NCI-H128 (cell line): ENCODE data around the gene UST.
"Not testable (repeated sequence)": the region's sequence is repeated elsewhere in the genome, so short reads cannot be mapped to it uniquely, and the experiment has no call there.

Experiments used
- DNase-seq: peaks from one replicate; lab custom pipeline; 2025; ENCODE audit not compliant: unreplicated experiment; lab: John Stamatoyannopoulos, UW

UST gene

DNA sequence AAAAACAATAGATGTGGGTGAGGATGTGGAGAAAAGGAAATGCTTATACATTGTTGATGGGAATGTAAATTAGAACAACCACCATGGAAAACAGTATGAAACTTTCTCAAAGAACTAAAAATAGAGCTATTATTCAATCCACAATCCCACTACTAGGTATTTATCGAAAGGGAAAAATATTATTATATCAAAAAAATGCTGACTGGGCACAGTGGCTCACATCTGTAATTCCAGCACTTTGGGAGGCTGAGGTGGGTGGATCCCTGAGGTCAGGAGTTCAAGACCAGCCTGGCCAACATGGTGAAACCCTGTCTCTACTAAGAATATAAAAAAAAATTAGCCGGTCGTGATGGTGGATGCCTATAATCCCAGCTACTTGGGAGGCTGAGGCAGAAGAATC lies 357.1 kb downstream of the UST start:
- DNase-seq, result not testable (repeated sequence)

GRCh38 chr6:149107520-149107919 lies 360.7 kb downstream of the UST start:
- DNase-seq, result no peak

- no peak for DNase-seq
Observed at GRCh38 chr6:149108038-149108748, 361.4 kb downstream of the UST start.

DNA sequence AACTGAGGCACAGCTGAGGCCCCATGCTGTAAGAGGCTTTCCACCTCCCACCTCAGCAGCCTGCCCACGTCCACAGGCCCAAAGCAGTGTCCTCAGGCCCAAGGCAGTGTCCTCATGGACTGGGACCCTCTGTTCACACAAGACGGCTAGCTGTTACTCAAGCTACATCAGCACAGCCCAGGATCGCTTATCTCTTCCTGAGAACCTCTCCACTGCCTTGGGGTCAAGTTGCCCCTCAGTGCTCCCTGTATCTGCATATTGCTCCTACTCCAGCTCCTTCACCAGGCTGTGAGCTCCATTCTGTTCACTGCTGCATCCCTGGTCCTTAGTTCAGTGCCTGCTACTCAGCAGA lies 361.9 kb downstream of the UST start:
- no peak for DNase-seq

DNA sequence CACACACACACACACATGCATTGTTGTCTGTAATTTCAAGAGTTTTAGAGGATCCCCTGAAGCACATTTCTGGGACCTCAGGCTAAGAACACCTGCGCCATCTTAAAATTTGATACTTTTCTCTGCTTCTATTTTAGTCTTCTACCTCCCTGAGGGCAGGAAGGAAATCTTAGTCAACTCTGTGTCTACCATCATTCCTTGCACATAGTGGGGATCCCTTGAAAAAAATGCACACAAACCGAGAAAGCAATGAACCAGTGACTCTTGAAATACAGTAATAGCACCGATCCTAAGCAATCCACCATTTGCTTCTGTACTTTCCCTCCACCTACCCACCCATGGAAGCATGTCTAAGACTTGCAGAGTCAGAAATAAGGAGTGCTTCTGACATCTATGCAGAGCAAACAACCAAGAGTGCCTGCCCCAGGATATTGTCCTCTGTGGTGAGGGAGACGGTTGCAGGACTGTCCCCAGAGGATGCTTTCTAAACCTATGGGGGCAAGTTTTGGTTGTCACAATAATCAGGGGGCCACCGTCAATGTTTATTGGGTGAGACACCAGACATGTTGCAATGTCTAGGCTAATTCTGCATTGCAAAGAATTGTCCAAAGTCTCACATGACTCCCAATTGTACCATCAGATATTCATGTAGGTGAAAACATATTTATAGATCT lies 362.7 kb downstream of the UST start:
- no peak for DNase-seq

- DNase-seq, result no peak
Observed at GRCh38 chr6:149111556-149112115, 364.8 kb downstream of the UST start.

DNA sequence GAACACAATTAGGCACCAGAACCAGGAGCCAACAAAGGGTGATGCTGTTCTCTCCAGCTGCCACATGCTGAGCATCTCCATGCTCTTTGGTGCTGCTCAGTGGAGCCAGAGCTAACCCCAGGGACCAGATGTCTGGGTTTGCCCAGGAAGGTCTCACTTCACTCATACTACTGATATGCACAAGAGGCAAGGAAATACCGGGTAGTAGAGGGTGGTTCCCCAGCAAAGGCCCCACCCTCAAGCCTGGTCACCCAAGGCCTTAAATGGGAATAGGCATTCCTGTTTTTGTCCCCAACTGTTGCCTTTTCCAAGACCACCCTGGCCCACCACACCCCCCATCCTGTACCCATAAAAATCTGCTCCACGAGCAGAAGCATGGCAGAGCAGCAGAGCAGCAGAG lies 366.1 kb downstream of the UST start:
- DNase-seq, result no peak

DNA sequence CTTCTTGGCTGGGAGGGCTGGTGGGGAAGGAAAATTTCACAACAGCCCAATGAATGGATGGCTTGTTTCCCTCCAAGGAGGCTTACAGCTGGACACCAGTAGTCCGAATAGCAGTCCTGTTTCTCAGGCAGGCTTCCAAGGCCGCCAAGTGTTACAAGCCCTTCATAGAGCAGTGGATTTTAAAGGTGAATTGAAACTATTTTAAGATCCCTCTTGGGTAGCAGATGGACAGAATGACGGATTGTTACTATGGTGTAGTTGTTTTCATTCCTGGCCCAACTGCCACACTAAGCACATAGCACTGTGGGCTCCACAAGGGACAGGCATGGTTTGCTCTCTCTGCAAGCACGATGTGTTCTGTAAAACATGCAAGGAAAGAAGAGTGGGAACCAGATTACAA lies 367.3 kb downstream of the UST start:
- no peak for DNase-seq

DNA sequence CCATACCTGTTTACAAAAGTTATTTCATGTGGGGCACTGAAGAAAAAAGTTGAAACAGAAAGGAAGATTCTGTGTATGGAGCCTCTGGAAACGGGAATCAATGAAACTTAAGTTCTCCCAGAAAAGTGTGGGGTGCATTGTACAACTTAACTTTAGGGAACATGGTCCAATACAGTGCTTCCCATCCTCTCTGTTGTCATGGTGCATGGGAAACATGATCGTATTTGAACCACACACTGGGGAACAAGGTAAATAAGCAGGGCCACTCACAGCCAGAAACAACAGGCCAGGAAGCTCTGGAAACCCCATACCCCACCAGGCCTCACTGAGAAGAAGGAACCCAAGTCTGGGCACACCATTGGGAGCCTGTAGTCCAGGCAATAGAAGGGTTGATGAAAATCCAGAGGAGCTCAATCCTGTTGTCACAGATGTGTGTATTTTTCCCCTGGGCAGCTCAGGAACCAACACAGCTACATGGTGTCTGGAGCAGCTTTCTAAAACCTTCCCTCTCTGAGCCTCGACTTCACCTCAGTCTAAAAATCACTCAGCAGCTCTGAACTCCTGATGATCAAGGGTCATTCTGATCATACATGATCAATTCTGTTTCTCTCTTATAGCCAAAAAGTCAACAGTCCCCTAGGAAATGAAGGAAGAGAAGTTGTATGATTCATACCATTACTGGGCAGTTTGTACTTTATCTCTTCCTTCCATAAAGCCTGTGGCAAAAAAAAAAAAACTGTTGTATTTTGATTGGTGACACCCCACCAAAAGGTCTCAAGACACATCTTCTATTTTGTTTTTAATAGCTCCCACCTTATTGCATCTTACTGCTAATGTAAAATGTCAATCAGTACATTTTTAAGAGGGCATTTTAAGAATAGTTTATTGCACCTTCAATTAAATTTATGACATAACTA lies 372.2 kb downstream of the UST start:
- DNase-seq, result no peak

DNA sequence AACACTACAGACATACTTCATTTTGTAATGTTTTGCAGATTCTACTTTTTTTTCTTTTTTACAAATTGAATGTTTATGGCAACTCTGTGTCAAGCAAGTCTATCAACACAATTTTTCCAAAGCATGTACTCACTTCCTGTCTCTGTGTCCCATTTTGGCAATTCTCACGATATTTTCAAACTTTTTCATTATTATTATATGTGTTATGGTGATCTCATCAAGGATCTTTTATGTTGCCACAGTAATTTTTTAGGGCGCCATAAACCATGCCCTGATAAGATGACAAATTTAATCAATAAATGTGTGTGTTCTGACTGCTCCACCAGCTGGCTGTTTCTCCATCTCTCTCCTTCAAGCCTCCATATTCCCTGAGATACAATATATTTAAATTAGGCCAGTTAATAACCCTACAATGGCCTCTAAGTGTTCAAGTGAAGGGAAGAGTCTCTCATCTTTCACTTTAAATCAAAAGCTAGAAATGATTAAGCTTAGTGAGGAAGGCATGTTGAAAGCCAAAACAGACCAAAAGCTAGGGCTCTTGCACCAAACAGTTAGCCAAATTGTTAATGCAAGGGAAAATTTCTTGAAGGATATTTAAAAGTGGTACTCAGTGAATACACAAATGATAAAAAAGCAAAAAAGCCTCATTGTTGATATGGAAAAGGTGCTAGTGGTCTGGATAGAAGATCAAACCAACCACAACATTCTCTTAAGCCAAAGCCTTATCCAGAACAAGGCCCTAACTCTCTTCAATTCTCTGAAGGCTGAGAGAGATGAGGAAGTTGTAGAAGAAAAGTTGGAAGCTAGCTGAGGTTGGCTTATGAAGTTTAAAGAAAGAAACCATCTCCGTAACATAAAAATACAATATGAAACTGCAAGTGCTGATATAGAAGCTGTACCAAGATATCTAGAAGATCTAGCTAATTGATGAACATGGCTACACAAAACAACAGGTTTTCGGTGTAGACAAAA lies 376.3 kb downstream of the UST start:
- DNase-seq, result no peak

DNA sequence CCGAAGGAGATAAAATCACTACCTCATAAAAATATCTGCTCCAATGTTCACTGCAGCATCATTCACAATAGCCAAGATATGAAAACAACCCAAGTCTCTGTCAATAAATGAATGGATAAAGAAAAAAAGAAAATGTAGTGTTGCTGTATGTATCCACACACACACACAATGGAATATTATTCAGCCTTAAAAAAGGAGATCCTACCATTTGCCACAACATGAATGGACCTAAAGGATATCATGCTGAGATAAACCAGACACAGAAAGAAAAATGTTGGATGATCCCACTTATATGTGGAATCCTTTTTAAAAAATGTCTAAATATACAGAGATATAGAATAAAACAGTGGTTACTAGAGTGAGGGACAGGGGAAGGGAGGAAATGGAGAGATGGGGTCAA lies 378.5 kb downstream of the UST start:
- no peak for DNase-seq
